T-helper 17 cell (primary cell): ENCODE results near the gene PRR5L. TPM values are rescaled to one million over a fixed set of nuclear protein-coding genes. Genes with fewer than 3 reads are reported as not detected.

ENCODE experiments used
- ATAC-seq: fragments of 150-1000 bp; cut with Tn5 transposase; 2 replicates; pipeline ENCODE4 v1.10.0; 2021; ENCODE audit warnings: mild to moderate bottlenecking, moderate library complexity
- DNase-seq, 3 donors: peaks; one replicate each; pipeline versions ENCODE4 v3.0.0 to v3.0.0-alpha.2; 2020 to 2021
- H3K9me3 ChIP-seq: one replicate; pipeline ENCODE4 v1.7.0; 2013; ENCODE audit warnings: low read length, mild to moderate bottlenecking; ENCODE audit not compliant: control insufficient read depth, poor library complexity, severe bottlenecking
- H3K27ac Mint-ChIP-seq: one replicate; pipeline ENCODE4 v1.8.0; 2022; ENCODE audit warnings: mild to moderate bottlenecking, moderate library complexity, mixed read lengths
- H3K27me3 Mint-ChIP-seq: one replicate; pipeline ENCODE4 v1.8.0; 2022; ENCODE audit warnings: mixed read lengths
- H3K36me3 Mint-ChIP-seq: one replicate; pipeline ENCODE4 v1.8.0; 2022; ENCODE audit warnings: low read depth, mixed read lengths
- H3K4me1 Mint-ChIP-seq: one replicate; pipeline ENCODE4 v1.8.0; 2022; ENCODE audit warnings: mild to moderate bottlenecking, mixed read lengths
- H3K4me3 Mint-ChIP-seq: one replicate; pipeline ENCODE4 v1.8.0; 2022; ENCODE audit warnings: mild to moderate bottlenecking, moderate library complexity, mixed read lengths
- total RNA-seq, 4 donors: library from RNA in 2 of 4; stranded (reverse) in 2 of 4; gene quantifications; one replicate each; pipeline ENCODE4 v1.2.3 and lab custom pipeline; 2022 to 2026

Gene PRR5L
- total RNA-seq, 2 donors from 2014 or later, result 9.2 to 11.1 TPM

DNA sequence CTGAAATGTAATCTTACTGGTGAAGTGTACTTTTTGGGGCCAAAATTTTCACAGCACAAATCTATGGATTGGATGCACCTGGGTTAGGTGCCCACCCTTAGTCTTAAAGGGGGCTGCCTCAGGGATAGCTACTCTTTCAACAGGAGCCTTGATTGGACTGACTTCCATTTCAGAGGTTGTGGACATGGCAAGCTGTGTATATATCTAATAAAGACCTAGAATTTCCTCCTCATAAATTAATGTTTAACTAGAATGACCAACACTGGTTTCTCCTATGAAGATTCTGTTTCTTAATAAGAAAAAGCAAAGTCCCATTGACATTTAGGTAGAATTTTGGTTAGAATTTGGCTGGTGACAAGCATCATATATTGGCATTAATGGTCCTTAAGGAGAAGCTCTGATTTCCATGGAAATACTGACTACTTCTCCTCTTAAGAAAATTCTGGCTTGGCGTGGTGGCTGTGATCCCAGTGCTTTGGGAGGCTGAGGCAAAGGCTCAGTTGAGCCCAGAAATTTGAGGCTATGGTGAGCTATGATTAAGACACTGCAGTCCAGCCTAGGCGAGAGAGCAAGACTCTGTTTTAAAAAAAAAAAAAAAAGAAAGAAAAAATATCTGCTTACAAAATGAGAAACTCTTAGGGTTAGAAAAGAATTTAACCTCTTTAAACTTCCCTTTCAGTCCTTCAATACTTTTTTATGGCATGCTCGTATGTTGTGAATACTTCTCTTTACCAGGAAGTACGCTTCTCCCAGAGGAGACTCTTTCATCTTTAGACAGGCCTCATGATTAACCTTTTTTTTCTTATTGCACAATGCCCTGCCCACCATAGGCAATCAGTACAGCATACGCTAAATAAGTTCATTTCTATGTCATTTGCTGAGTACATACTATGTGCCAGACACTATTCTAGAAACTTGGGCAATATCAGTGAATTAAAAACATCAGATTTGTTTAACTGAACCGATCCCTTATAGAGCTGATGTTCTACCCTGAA is 77.2 kb downstream of the PRR5L start:
- peaks cover 17% of the 10 kb centered on the region for H3K4me1 Mint-ChIP-seq
- H3K4me3 Mint-ChIP-seq, result no peak overlapping the region
- H3K36me3 Mint-ChIP-seq, result peaks cover 2% of the 10 kb centered on the region
- no peaks in the 10 kb centered on the region for H3K9me3 ChIP-seq
- DNase-seq, result no peak
- H3K27me3 Mint-ChIP-seq, result peaks cover 27% of the 10 kb centered on the region
- H3K27ac Mint-ChIP-seq, result no peak overlapping the region
- no peak for ATAC-seq

GRCh38 chr11:36374726-36375125 is 78.6 kb downstream of the PRR5L start:
- no peak overlapping the region for H3K27ac Mint-ChIP-seq
- DNase-seq (no peak), ATAC-seq (no peak)
- no peaks in the 10 kb centered on the region for H3K9me3 ChIP-seq
- peaks cover 35% of the 10 kb centered on the region for H3K27me3 Mint-ChIP-seq
- H3K36me3 Mint-ChIP-seq, result peaks cover 4% of the 10 kb centered on the region
- H3K4me1 Mint-ChIP-seq, result peaks cover 17% of the 10 kb centered on the region
- no peak overlapping the region for H3K4me3 Mint-ChIP-seq

- H3K36me3 Mint-ChIP-seq, result peaks cover 4% of the 10 kb centered on the region
- no peak for ATAC-seq
- peak overlapping the region; percentile 92 for H3K4me3 Mint-ChIP-seq
- peaks cover 40% of the 10 kb centered on the region for H3K27me3 Mint-ChIP-seq
- H3K27ac Mint-ChIP-seq, result peak overlapping the region; percentile 34
- peaks cover 17% of the 10 kb centered on the region for H3K4me1 Mint-ChIP-seq
- no peak for DNase-seq
- H3K9me3 ChIP-seq, result no peaks in the 10 kb centered on the region
These were observed 79.4 kb downstream of the PRR5L start for GRCh38 chr11:36375353-36376008.

DNA sequence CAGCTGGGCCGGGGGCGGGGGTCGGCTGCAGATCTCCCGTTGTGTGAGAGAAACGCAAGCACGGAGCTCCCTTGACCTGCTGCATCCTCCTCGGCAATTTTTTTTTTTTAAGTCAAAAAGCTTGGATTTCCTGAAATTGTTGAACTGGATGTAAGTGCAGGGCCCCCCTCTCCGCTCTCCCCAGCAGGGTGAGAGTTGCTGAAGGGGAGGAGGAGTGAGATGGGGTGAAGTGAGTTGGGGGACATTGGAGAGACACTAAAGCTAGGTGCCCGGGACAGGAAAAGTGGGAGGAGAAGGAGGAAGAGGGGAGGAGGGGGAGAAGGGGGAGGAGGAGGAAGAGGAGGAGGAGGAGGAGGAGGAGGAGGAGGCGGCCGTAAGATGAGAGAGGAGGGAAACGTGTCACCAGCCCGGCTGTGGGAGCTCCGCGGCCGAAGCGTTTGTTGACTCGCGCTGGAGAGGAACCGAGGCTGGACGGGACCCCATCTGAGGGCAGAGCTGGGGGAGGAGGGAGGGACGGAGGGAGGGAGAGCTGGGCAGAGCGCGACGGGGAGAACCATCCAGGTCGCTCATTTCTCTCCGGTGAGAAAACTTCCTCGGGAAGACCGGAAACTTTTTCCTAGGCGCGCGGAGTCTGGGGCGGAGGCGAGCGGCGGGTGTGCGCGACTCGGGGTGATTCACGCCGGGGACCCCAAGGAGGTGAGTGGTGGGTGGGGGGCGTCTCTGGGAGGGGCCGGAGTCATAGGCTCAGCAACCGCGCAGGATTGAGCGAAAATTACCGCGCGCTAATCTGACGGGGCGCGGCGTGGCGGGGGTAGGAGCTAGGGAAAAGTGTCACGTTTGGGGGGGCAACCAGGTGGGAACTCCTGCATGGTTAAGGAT is 80.2 kb downstream of the PRR5L start:
- peaks cover 41% of the 10 kb centered on the region for H3K27me3 Mint-ChIP-seq
- peak overlapping the region; percentile 34 for H3K27ac Mint-ChIP-seq
- H3K36me3 Mint-ChIP-seq, result peaks cover 4% of the 10 kb centered on the region
- H3K9me3 ChIP-seq, result no peaks in the 10 kb centered on the region
- H3K4me1 Mint-ChIP-seq, result peaks cover 19% of the 10 kb centered on the region
- ATAC-seq (peak; percentile 3), DNase-seq (no peak)
- H3K4me3 Mint-ChIP-seq, result peak overlapping the region; percentile 92

DNA sequence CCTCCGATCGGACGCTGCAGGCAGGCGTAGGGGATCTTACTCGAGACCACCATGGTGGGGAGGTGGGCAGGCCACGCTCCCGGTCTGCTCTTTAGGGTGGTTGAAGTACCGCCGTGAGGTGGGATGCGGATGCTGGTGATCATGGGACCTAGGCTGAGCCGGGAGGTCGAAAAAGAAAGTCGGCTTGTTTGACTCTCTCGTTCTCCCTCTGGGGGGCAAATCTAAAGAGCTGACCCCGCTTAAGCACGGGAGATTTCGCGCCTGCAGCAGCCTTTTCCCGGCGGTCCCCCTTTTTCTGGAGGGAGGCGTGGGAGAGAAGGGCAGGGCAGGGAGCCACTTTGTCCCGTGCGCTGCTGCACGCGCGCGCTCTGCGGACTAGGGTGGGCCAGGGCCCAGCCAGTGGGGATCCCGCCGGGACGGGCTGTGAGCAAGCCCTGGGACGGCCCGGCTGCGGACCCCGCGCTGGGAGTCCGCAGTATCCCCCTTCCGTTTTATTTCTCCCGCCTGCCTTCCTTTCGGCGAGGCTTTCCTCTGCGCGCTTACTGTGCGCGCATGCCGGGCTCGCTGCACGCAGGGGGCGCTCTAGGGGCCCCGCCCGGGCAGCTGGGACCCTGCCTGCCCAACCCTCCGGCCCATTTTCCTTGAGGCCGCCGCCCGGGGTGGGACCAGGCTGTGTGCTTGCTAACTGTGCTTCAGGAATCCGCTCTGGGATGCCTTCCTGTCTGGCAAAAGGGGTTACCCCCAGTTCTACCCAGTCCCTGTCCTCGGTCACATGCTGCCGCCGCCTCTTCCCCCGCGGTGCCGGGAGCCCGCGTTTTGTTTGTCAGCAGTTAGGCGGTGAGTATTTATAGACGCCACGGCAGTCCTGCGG is 81.0 kb downstream of the PRR5L start:
- H3K36me3 Mint-ChIP-seq, result peaks cover 4% of the 10 kb centered on the region
- peaks cover 35% of the 10 kb centered on the region for H3K27me3 Mint-ChIP-seq
- DNase-seq (peak in 2 of 3 donors; percentile 28 to 42), ATAC-seq (peak; percentile 76)
- H3K27ac Mint-ChIP-seq, result peak overlapping the region; percentile 68
- no peaks in the 10 kb centered on the region for H3K9me3 ChIP-seq
- peaks cover 20% of the 10 kb centered on the region for H3K4me1 Mint-ChIP-seq
- H3K4me3 Mint-ChIP-seq, result peak overlapping the region; percentile 92

DNA sequence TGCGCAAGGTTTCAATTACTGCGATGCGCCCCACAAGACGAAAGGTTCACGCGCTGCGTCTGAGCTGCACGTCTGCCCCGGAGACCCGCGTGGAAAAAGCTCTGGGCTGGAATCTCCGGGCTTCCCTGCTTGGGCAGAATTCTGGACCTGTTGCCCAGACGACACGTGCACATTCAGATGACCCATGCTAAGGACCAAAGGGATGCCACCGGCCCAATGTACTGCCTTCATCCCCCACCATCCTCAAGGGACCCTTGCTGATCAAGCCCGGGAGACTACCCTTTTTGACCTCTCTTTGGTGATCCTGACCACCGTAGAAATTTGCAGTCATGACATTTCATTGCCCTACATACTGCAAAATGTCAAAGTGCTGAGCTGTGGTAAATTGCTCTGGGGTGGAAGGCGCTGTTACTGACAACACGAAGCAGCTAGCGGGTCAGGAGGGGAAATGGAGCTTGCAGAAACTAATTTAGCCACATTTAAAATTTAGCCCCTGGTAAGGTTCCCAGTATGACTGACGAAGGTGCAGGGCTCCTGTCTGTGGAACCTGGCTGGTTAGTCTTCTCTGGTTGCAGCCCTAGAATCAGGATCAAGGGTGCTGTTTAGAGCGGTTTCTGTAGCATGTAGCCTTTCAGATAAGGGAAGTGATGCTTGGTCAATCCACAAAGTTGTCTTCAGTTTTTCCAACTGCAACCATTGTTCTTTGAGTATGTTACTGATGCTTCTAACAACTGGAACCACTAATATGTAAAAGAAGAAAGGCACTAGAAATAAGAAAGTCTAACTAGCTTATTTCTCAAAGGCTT is 81.9 kb downstream of the PRR5L start:
- Mint-ChIP-seq H3K27me3 (peaks cover 35% of the 10 kb centered on the region), H3K36me3 (peaks cover 4% of the 10 kb centered on the region), H3K4me1 (peaks cover 20% of the 10 kb centered on the region), H3K27ac (peak overlapping the region; percentile 68), H3K4me3 (peak overlapping the region; percentile 92)
- H3K9me3 ChIP-seq, result no peaks in the 10 kb centered on the region
- no peak for DNase-seq
- ATAC-seq, result peak; percentile 30

GRCh38 chr11:36379653-36380052 is 83.6 kb downstream of the PRR5L start:
- H3K27ac Mint-ChIP-seq, result peak overlapping the region; percentile 74
- H3K4me3 Mint-ChIP-seq, result peak overlapping the region; percentile 67

DNA sequence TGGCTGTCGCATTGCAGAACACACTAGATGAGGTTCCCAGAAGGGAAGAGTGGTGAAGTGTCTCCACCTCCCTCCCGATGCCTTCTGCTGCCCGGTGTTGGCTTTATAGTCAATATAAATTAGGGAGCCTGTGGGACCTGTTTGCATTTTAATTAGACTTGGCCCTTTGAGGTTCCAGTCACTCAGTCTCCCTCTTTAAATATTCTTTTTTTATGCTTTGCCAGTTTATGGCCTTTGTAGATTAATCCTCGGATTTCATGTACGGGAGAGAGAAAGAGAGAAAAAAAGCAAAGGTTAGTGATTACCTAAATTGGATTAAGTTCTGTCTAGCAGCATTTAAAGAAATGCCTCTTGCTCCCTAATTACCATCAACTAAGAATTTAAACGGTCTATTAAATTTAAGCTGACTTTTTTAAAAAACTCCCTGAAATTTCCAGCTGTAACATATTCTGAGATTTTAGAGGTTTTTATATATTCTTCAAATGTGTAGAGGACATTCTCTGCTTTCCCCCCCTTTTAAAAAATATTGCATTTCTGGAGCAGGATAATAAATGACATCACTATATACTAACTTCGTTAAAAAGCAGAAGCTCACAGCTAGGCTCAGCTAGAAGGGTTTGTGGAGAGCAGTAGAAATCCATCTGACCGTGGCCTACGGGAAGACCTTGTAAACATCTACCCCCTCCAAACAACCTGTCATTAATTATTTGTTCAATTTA is 84.4 kb downstream of the PRR5L start:
- peak overlapping the region; percentile 74 for H3K27ac Mint-ChIP-seq
- peaks cover 23% of the 10 kb centered on the region for H3K4me1 Mint-ChIP-seq
- ATAC-seq (no peak), DNase-seq (no peak)
- peaks cover 4% of the 10 kb centered on the region for H3K36me3 Mint-ChIP-seq
- no peaks in the 10 kb centered on the region for H3K9me3 ChIP-seq
- peak overlapping the region; percentile 67 for H3K4me3 Mint-ChIP-seq
- peaks cover 41% of the 10 kb centered on the region for H3K27me3 Mint-ChIP-seq

More at GRCh38 chr11:36379653-36380052, 83.6 kb downstream of the PRR5L start:
- Mint-ChIP-seq H3K4me1 (peaks cover 21% of the 10 kb centered on the region), H3K27me3 (peaks cover 37% of the 10 kb centered on the region), H3K36me3 (peaks cover 4% of the 10 kb centered on the region)
- no peaks in the 10 kb centered on the region for H3K9me3 ChIP-seq
- DNase-seq, result no peak
- ATAC-seq, result no peak

- Mint-ChIP-seq H3K4me3 (peak overlapping the region; percentile 77), H3K27me3 (peaks cover 41% of the 10 kb centered on the region), H3K36me3 (peaks cover 3% of the 10 kb centered on the region), H3K4me1 (peaks cover 21% of the 10 kb centered on the region), H3K27ac (peak overlapping the region; percentile 74)
- no peak for DNase-seq
- no peak for ATAC-seq
- H3K9me3 ChIP-seq, result no peaks in the 10 kb centered on the region
These were observed 84.9 kb downstream of the PRR5L start for GRCh38 chr11:36381015-36381360.

- Mint-ChIP-seq H3K36me3 (peaks cover 2% of the 10 kb centered on the region), H3K4me3 (no peak overlapping the region), H3K27ac (peak overlapping the region; percentile 12), H3K4me1 (peaks cover 14% of the 10 kb centered on the region), H3K27me3 (peaks cover 36% of the 10 kb centered on the region)
- ATAC-seq, result no peak
- H3K9me3 ChIP-seq, result no peaks in the 10 kb centered on the region
- no peak for DNase-seq
These were observed 87.1 kb downstream of the PRR5L start for GRCh38 chr11:36383195-36383594.
